MCF 10A (cell line): ENCODE data around the gene CATSPERD. TPM values are rescaled to one million over a fixed set of nuclear protein-coding genes. Genes with fewer than 3 reads are reported as not detected.

Experiments used
- Bru-seq: library from RNA; stranded (reverse); fragments of 400-500 nt; gene quantifications from one replicate; lab custom pipeline; 2021; lab: Mats Ljungman, UMichigan
- BruChase-seq, 2 experiments: library from RNA; stranded (reverse); fragments of 400-500 nt; gene quantifications; one replicate each; lab custom pipeline; 2021; lab: Mats Ljungman, UMichigan
- BruUV-seq: library from RNA; stranded (reverse); fragments of 400-500 nt; replicated peaks from 2 replicates; lab custom pipeline; 2021; lab: Mats Ljungman, UMichigan
- CTCF ChIA-PET: fragments of 300-600 bp; sonication (Branson Sonifier 250); formaldehyde crosslinking; extraction: SDS; loops from one replicate; lab custom pipeline; 2021; ENCODE audit warnings: antibody characterized with exemption, inconsistent platforms; lab: Yijun Ruan, JAX
- POLR2A ChIA-PET: fragments of 300-600, 350-650 bp; sonication (Branson Sonifier 250); formaldehyde crosslinking; extraction: SDS; loops from one replicate; lab custom pipeline; 2020; ENCODE audit warnings: antibody characterized with exemption, inconsistent platforms; lab: Yijun Ruan, JAX
- DNase-seq: peaks from one replicate; pipeline ENCODE4 v3.0.0-alpha.2; 2018; ENCODE audit not compliant: unreplicated experiment
- H3K27ac Mint-ChIP-seq: one replicate; pipeline ENCODE4 v1.8.0; 2022; ENCODE audit warnings: mild to moderate bottlenecking, low read depth, mixed read lengths; ENCODE audit not compliant: unreplicated experiment
- H3K27me3 Mint-ChIP-seq: one replicate; pipeline ENCODE4 v1.8.0; 2022; ENCODE audit warnings: mixed read lengths; ENCODE audit not compliant: insufficient read depth, unreplicated experiment
- H3K36me3 Mint-ChIP-seq: one replicate; pipeline ENCODE4 v1.8.0; 2022; ENCODE audit warnings: mild to moderate bottlenecking, moderate library complexity, mixed read lengths; ENCODE audit not compliant: insufficient read depth, unreplicated experiment
- H3K4me1 Mint-ChIP-seq: one replicate; pipeline ENCODE4 v1.8.0; 2022; ENCODE audit warnings: mixed read lengths; ENCODE audit not compliant: insufficient read depth, unreplicated experiment
- H3K4me3 Mint-ChIP-seq: one replicate; pipeline ENCODE4 v1.8.0; 2022; ENCODE audit warnings: mild to moderate bottlenecking, moderate library complexity, mixed read lengths; ENCODE audit not compliant: unreplicated experiment
- H3K9me3 Mint-ChIP-seq: one replicate; pipeline ENCODE4 v1.8.0; 2022; ENCODE audit warnings: mixed read lengths; ENCODE audit not compliant: unreplicated experiment
- CTCF ChIP-seq: fragments of 200-600 bp; IDR thresholded peaks from one replicate; pipeline ENCODE4 v1.8.0; 2022; ENCODE audit warnings: antibody characterized with exemption, mild to moderate bottlenecking; ENCODE audit not compliant: unreplicated experiment
- intact Hi-C: fragments of 100-400 bp; cut with micrococcal nuclease; formaldehyde crosslinking; loops from 2 replicates; pipeline ENCODE4 v1.14.1; 2022
- long read RNA-seq: library from polyadenylated mRNA; stranded (forward); transcript quantifications from one replicate; pipeline ENCODE4 v2.0.0, GENCODE V29; 2022
- total RNA-seq: library from RNA; stranded (reverse); gene quantifications from 2 replicates; pipeline ENCODE4 v1.2.3, GENCODE V29; 2022

The CATSPERD gene
- total RNA-seq (not detected in 2 replicates), Bru-seq, nascent RNA (percentile 7 among the genes with signal in this experiment), BruChase-seq, experiment 1, labeled RNA remaining after a 6-hour chase (percentile 16 among the genes with signal in this experiment), BruChase-seq, experiment 2, labeled RNA remaining after a 2-hour chase (percentile 9 among the genes with signal in this experiment)
- long read RNA-seq, result 0 reads

GRCh38 chr19:5719961-5720790 is at the start of gene CATSPERD, which contains the start of gene LONP1:
TSS of gene CATSPERD (plus strand) at chr19:5720637. CDS start at chr19:5720738, 101 bp downstream.
TSS of gene LONP1 (minus strand) at chr19:5720146. CDS start at chr19:5720132, 14 bp downstream.
- TF ChIP-seq CTCF, result peak; percentile 84
- Mint-ChIP-seq H3K27me3 (no peaks in the 10 kb centered on the region), H3K4me1 (peaks cover 3% of the 10 kb centered on the region), H3K36me3 (peaks cover 32% of the 10 kb centered on the region), H3K27ac (peak within 1 kb of the TSS; percentile 89), H3K4me3 (peak within 1 kb of the TSS; percentile 86), H3K9me3 (no peaks in the 10 kb centered on the region)
- peak; percentile 99 for DNase-seq
- BruUV-seq, result no TSS peak
- ChIA-PET CTCF (interaction anchor here (0.6 to 5.0 kb wide), 9 partner anchors 12 to 780 kb away, joined by 3 to 43 read pairs (median 3); partner anchors contain the start of gene RPL36), POLR2A (interaction anchor here (0.5 to 6.4 kb wide), 26 partner anchors 9 to 1802 kb away, joined by 3 to 119 read pairs (median 4); partner anchors contain the start of genes CLPP, DUS3L, MCOLN1 and NDUFA11)
- intact Hi-C loops, result loop anchor here (1.0 kb wide), 2 partner anchors 30 to 53 kb away; partner anchors contain the start of gene RPL36

GRCh38 chr19:5671600-5671999 is 48.8 kb upstream of the CATSPERD start:
- no peak for TF ChIP-seq CTCF
- Mint-ChIP-seq H3K9me3 (no peaks in the 10 kb centered on the region), H3K36me3 (peaks cover 51% of the 10 kb centered on the region), H3K4me1 (peaks cover 15% of the 10 kb centered on the region), H3K27me3 (no peaks in the 10 kb centered on the region), H3K27ac (no peak overlapping the region), H3K4me3 (no peak overlapping the region)
- no TSS peak for BruUV-seq
- intact Hi-C loops, result no loop called here
- ChIA-PET POLR2A (interaction anchor here (1.6 kb wide), 1 partner anchor 19 kb away, joined by 5 read pairs; no protein-coding TSS in a partner anchor), CTCF (interaction anchor here (0.6 to 1.2 kb wide), 2 partner anchors 11 to 15 kb away, joined by 3 read pairs; no protein-coding TSS in a partner anchor)
- DNase-seq, result no peak

GRCh38 chr19:5672708-5673459 is 47.6 kb upstream of the CATSPERD start:
- Mint-ChIP-seq H3K36me3 (peaks cover 38% of the 10 kb centered on the region), H3K4me1 (peaks cover 10% of the 10 kb centered on the region), H3K9me3 (no peaks in the 10 kb centered on the region), H3K27me3 (no peaks in the 10 kb centered on the region), H3K4me3 (no peak overlapping the region), H3K27ac (no peak overlapping the region)
- ChIA-PET POLR2A (interaction anchor here (1.0 kb wide), 1 partner anchor 17 kb away, joined by 3 read pairs; no protein-coding TSS in a partner anchor), CTCF (no interaction called here)
- TF ChIP-seq CTCF, result no peak
- no peak for DNase-seq
- intact Hi-C loops, result no loop called here
- no TSS peak for BruUV-seq
